Adipose tissue (tissue), 3 donors: Measurements from ENCODE around the gene LANCL3. TPM values are rescaled to one million over a fixed set of nuclear protein-coding genes. Genes with fewer than 3 reads are reported as not detected.

ENCODE experiments used
- H3K27ac ChIP-seq: one replicate; pipeline ENCODE4 v1.5.1; 2013; ENCODE audit warnings: low read depth, low read length
- WGBS, 3 donors: extraction: QIAGEN DNeasy Blood & Tissue Kit; methylation state at CpG; one replicate each; pipeline ENCODE4 v1.1.7; 2013; 5-methylcytosine and 5-hydroxymethylcytosine counted together
- polyA plus RNA-seq, 3 donors: library from polyadenylated mRNA; stranded (reverse); fragments of 200-250 nt; gene quantifications; one replicate each; pipeline ENCODE4 v1.2.3, GENCODE V29; 2013
- donor health status: healthy with polysubstance abuse.
- donor health status: Bipolar disorder and iron deficiency.
- donor health status: healthy.

The LANCL3 gene
- polyA plus RNA-seq, 3 donors, result 0.02 to 0.22 (median 0.09) TPM

- H3K27ac ChIP-seq, result no peak overlapping the region
These were observed 145.1 kb downstream of the LANCL3 start for GRCh38 chrX:37716602-37717001.

DNA sequence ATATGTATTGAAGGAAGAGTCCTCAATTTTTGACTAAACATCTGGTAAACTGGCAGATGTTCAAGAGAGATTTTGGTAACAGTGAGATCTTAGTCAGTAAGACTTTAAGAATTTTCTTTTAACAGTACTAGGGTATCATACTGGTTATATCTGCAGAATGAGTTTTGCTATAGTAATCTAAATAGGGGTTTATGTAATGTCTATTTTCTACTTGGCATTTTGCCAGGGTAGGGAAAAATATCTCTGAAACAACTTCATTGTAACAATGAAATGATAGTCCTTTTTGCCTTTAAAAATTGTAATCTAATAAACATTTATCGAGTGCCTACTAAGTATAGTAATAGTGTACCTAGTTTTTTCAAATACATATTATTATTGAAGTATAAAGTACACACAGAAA, 146.2 kb downstream of the LANCL3 start:
- 65 to 84% (median 82%) methylated on average over 1 of the region's 1 CpG for WGBS, 3 donors
- H3K27ac ChIP-seq, result no peak overlapping the region

- no peak overlapping the region for H3K27ac ChIP-seq
- 52 to 74% (median 74%) methylated on average over 1 of the region's 1 CpG for WGBS, 3 donors
These were observed 151.1 kb downstream of the LANCL3 start for GRCh38 chrX:37722595-37722994.

DNA sequence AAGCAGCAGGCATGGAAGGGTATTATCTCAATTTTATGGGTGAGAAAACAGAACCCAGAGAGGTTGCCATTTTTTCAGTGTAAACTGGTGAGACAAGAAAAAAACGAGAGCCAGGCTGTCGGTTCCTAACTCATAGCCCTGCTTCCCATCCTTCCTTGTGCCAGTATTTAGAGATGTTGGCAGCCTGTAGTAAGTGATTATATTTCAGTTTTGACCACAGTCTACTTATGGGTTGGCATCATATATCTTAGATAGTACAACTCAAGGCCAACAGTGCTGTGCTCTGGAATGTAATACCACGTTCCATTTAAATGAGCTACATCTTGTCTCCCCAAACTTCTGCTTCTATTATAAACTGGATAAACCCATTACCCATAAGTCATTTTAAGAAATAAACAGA, 154.9 kb downstream of the LANCL3 start:
- 76 to 94% (median 88%) methylated on average over 3 of the region's 3 CpGs for WGBS, 3 donors
- no peak overlapping the region for H3K27ac ChIP-seq

Other genes starting within 250 kb of the LANCL3 start
- gene PRRG1, start 222.3 kb upstream of the LANCL3 start, polyA plus RNA-seq, result 1 to 10 TPM; 1.4 to 5.4 (median 4.3) TPM
- 1 to 10 TPM in 1 of 3 donors, under 1 TPM in 2; 0.22 to 1.9 (median 0.62) TPM for gene XK, start 114.1 kb downstream of the LANCL3 start, polyA plus RNA-seq
- 10 to 100 TPM in 2 of 3 donors, 1 to 10 TPM in 1; 2.8 to 19.8 (median 11.1) TPM for gene CYBB, start 208.4 kb downstream of the LANCL3 start, polyA plus RNA-seq